Mesothelial cell of epicardium (in vitro differentiated cells): ENCODE data around the gene CLPTM1. TPM values are rescaled to one million over a fixed set of nuclear protein-coding genes. Genes with fewer than 3 reads are reported as not detected.

Experiments
- DNase-seq, 2 experiments: peaks; one replicate each; pipeline ENCODE4 v3.0.0; 2021; ENCODE audit warnings: low spot score in 2 of 2; ENCODE audit not compliant: unreplicated experiment in 2 of 2
- H3K27ac Mint-ChIP-seq: 2 replicates; pipeline ENCODE4 v1.8.0; 2021; ENCODE audit warnings: mixed read lengths
- H3K27me3 Mint-ChIP-seq: 2 replicates; pipeline ENCODE4 v1.8.0; 2021; ENCODE audit warnings: low read depth, mixed read lengths
- H3K36me3 Mint-ChIP-seq: 2 replicates; pipeline ENCODE4 v1.8.0; 2021; ENCODE audit warnings: mixed read lengths
- H3K4me1 Mint-ChIP-seq: 2 replicates; pipeline ENCODE4 v1.8.0; 2021; ENCODE audit warnings: mixed read lengths
- H3K4me3 Mint-ChIP-seq: 2 replicates; pipeline ENCODE4 v1.8.0; 2021; ENCODE audit warnings: mild to moderate bottlenecking, moderate library complexity, mixed read lengths
- H3K9me3 Mint-ChIP-seq: 2 replicates; pipeline ENCODE4 v1.8.0; 2021; ENCODE audit warnings: mixed read lengths
- total RNA-seq: library from RNA; stranded (reverse); gene quantifications from 3 replicates; pipeline ENCODE4 v1.2.1, GENCODE V29; 2021
- TF ChIP-seq, protein P1 (sequence below): fragments of 200-600 bp; sonication (generic); IDR thresholded peaks from one replicate; pipeline ENCODE4 v1.5.0; 2021; ENCODE audit warnings: antibody characterized with exemption; ENCODE audit not compliant: unreplicated experiment

CLPTM1 gene
- total RNA-seq, 1 donor from 2014 or later = 85.6 TPM

DNA sequence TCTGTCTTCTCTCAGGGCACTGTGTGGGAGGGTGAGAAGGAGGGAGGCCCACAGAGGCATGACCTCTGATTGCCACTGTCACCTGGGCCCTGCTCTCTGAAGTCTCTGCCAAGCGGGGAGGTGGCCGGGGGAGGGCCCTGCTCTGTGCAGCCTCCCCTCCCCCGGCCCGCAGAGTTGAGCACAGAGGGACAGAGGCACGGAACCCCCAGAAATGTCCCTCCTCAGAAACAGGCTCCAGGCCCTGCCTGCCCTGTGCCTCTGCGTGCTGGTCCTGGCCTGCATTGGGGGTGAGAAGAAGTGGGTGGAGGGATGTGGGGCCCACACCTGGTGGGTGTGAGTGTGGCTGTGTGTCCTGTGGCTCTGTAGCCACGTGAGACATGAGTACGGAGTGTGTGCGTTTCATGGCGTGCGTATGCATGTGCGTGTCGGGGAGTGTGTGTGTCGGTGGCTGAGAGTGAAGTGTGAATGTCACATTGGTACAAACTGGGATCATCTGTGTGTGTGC is 13.1 kb upstream of the CLPTM1 start, which contains the start of gene APOC4:
Gene APOC4, plus strand, starts transcription at position 171 of the 505 bp plus-strand sequence. Its CDS starts 41 bp downstream, at position 212.
- no peak for DNase-seq
- H3K4me1 Mint-ChIP-seq = no peaks in the 10 kb centered on the region
- no peaks in the 10 kb centered on the region for H3K27me3 Mint-ChIP-seq
- H3K36me3 Mint-ChIP-seq = no peaks in the 10 kb centered on the region
- H3K27ac Mint-ChIP-seq = no peak within 1 kb of the TSS
- TF ChIP-seq, protein P1, sequence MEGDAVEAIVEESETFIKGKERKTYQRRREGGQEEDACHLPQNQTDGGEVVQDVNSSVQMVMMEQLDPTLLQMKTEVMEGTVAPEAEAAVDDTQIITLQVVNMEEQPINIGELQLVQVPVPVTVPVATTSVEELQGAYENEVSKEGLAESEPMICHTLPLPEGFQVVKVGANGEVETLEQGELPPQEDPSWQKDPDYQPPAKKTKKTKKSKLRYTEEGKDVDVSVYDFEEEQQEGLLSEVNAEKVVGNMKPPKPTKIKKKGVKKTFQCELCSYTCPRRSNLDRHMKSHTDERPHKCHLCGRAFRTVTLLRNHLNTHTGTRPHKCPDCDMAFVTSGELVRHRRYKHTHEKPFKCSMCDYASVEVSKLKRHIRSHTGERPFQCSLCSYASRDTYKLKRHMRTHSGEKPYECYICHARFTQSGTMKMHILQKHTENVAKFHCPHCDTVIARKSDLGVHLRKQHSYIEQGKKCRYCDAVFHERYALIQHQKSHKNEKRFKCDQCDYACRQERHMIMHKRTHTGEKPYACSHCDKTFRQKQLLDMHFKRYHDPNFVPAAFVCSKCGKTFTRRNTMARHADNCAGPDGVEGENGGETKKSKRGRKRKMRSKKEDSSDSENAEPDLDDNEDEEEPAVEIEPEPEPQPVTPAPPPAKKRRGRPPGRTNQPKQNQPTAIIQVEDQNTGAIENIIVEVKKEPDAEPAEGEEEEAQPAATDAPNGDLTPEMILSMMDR = no peak
- H3K4me3 Mint-ChIP-seq = no peak within 1 kb of the TSS
- no peaks in the 10 kb centered on the region for H3K9me3 Mint-ChIP-seq

DNA sequence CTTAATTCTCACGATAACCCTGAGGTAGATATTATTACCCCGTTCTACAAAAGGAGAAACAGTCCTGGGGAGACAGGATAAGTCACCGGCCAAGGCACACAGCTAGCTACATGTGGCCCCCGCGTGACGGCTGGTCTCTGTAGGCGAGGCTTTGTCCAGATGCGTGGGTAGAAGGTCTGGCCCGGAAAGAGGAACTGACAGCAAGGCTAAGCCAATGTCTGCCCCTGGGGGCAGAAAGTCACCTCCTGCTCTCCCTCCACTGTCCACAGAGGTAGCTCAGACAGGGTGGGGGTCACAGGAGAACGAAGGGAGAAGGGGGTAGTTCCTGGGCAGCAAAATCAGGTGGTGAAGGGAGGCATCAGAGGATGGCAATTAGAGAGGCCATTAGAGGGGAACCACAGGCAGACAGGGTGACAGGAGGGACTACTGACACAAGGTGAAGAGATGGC is 11.4 kb upstream of the CLPTM1 start:
- TF ChIP-seq, protein P1 = no peak
- no peaks in the 10 kb centered on the region for H3K27me3 Mint-ChIP-seq

DNA sequence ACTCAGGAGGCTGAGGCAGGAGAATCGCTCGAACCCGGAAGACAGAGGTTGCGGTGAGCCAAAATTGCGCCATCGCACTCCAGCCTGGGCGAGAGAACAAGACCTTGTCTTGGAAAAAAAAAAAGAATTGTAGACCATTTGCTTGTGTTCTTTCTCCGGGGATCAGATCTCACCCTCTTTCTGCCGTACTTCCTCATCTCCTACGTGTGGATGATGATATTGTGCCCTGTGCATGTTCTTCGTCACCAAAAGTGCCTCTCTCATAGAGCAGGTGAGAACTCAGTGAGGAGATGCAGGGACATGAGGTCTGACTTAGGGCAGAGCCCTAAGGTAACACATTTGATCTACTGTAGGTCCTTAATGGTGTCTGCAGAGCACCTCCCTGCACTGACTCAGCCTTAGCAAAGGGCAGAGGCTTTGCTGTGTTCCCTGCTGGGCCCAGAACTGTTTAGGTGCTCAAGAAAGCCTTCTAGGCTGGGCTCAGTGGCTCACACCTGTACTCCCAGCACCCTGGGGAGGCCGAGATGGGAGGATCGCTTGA is 8.1 kb upstream of the CLPTM1 start:
- H3K36me3 Mint-ChIP-seq = no peaks in the 10 kb centered on the region
- H3K27me3 Mint-ChIP-seq = no peaks in the 10 kb centered on the region
- H3K4me1 Mint-ChIP-seq = peaks cover 2% of the 10 kb centered on the region
- no peak overlapping the region for H3K4me3 Mint-ChIP-seq
- H3K9me3 Mint-ChIP-seq = no peaks in the 10 kb centered on the region
- DNase-seq = no peak
- TF ChIP-seq, protein P1 = no peak
- H3K27ac Mint-ChIP-seq = no peak overlapping the region

More for the DNA sequence above, 11.4 kb upstream of the CLPTM1 start:
- Mint-ChIP-seq H3K9me3 (no peaks in the 10 kb centered on the region), H3K27ac (no peak overlapping the region), H3K4me1 (no peaks in the 10 kb centered on the region), H3K36me3 (no peaks in the 10 kb centered on the region), H3K4me3 (no peak overlapping the region)
- no peak for DNase-seq

DNA sequence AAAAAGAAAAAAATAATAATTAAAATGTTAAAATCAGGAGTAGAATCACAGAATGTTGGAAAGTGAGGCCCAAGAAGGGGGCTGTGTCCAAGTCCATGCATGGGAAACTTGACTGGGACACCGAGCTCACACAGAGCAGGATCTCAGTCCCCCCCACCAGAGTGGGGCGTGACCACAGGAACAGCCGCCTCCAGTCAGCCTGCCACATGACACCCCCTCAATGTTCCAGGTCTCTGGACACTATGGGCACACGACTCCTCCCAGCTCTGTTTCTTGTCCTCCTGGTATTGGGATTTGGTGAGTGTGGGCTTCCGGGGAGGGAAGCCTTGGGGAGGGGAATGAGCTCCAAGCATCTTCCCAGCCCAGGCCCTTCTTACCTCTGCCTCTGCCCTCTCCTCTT is 6.9 kb upstream of the CLPTM1 start:
- Mint-ChIP-seq H3K9me3 (no peaks in the 10 kb centered on the region), H3K36me3 (no peaks in the 10 kb centered on the region), H3K27me3 (no peaks in the 10 kb centered on the region), H3K4me3 (no peak overlapping the region), H3K4me1 (peaks cover 2% of the 10 kb centered on the region), H3K27ac (no peak overlapping the region)
- TF ChIP-seq, protein P1 = no peak
- no peak for DNase-seq

DNA sequence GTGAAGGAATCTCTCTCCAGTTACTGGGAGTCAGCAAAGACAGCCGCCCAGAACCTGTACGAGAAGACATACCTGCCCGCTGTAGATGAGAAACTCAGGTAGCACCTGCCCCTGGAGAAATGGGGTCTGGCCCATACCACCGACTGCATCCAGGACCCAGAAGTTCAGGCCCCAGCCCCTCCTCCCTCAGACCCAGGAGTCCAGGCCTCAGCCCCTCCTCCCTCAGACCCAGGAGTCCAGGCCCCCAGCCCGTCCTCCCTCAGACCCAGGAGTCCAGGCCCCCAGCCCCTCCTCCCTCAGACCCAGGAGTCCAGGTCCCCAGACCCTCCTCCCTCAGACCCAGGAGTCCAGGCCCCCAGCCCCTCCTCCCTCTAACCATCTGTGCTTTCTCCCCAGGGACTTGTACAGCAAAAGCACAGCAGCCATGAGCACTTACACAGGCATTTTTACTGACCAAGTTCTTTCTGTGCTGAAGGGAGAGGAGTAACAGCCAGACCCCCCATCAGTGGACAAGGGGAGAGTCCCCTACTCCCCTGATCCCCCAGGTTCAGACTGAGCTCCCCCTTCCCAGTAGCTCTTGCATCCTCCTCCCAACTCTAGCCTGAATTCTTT is 6.3 kb upstream of the CLPTM1 start:
- H3K4me1 Mint-ChIP-seq = peaks cover 4% of the 10 kb centered on the region
- TF ChIP-seq, protein P1 = no peak

More for the DNA sequence above, 6.3 kb upstream of the CLPTM1 start:
- Mint-ChIP-seq H3K27me3 (no peaks in the 10 kb centered on the region), H3K27ac (no peak overlapping the region), H3K36me3 (no peaks in the 10 kb centered on the region), H3K4me3 (no peak overlapping the region), H3K9me3 (no peaks in the 10 kb centered on the region)
- no peak for DNase-seq
